Measurements from ENCODE around the gene DBN1. TPM values are rescaled to one million over a fixed set of nuclear protein-coding genes. Genes with fewer than 3 reads are reported as not detected.

Gene DBN1
- total and polyA plus RNA-seq, 9 of the 15 experiments (the other 6 are each of a cell fraction or from before 2014, with no cell fraction given) = 0.25 to 87.2 (median 27.9) TPM

DNA sequence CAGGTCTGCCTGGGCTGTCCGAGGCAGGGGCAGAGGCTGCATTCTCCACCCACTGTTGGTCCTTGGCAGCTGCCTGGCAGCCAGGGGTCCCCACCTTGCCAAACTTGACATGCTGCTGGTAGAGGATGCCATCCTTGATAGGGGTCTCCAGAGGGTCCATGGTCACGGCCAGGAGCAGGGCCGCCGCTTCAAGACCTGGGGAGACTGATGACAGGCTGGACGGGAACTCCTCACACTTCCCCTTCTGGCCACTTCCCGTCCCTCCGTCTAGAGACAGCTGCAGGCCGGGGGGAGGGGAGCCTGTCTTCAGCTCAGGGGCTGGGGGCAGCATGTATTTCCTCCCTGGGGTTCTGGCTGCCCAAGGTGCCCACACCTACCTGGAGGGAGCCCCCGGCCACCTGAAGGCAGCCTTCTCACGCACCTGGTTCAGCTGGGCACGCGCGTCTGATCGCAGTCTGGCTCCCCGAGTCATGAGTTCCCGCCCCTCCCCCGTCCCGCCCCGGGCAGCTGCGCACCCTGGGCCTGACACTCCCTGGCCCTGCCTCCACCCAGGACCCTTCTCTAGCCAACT, 36.0 kb upstream of the DBN1 start, which contains the start of gene DOK3 (continued):
- no peak for TF ChIP-seq JUN (IDR thresholded peaks at IDR 0.05; ENCODE audit: borderline replicate concordance, low read depth, low read length)
- no peak for TF ChIP-seq JUN (CRISPR knock-in tag; IDR thresholded peaks at IDR 0.05; ENCODE audit: borderline replicate concordance)
- TF ChIP-seq ZNF561 (CRISPR knock-in tag; conservative IDR thresholded peaks at IDR 0.05) = no peak
- TF ChIP-seq BHLHE40 (IDR thresholded peaks at IDR 0.05; ENCODE audit: low read length) = no peak; the same call in 1 of the 2 replicates
- no peak for TF ChIP-seq ZNF512 (tag; IDR thresholded peaks at IDR 0.05)
- TF ChIP-seq RNF2 (IDR thresholded peaks at IDR 0.05) = no peak
- peak; percentile 47; the same call in 1 of the 2 replicates for TF ChIP-seq PHF8 (IDR thresholded peaks at IDR 0.05; ENCODE audit: borderline replicate concordance, low read length)
- no peak for TF ChIP-seq HNRNPL (IDR thresholded peaks at IDR 0.05; ENCODE audit: low read depth, low read length)
- TF ChIP-seq CEBPG (CRISPR knock-in tag; IDR thresholded peaks at IDR 0.05) = no peak
- TF ChIP-seq CEBPG (tag; conservative IDR thresholded peaks at IDR 0.05 in 1 of 2, IDR thresholded peaks at IDR 0.05 in 1 of 2) = no peak
- TF ChIP-seq, protein P1, sequence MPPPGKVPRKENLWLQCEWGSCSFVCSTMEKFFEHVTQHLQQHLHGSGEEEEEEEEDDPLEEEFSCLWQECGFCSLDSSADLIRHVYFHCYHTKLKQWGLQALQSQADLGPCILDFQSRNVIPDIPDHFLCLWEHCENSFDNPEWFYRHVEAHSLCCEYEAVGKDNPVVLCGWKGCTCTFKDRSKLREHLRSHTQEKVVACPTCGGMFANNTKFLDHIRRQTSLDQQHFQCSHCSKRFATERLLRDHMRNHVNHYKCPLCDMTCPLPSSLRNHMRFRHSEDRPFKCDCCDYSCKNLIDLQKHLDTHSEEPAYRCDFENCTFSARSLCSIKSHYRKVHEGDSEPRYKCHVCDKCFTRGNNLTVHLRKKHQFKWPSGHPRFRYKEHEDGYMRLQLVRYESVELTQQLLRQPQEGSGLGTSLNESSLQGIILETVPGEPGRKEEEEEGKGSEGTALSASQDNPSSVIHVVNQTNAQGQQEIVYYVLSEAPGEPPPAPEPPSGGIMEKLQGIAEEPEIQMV (tag; conservative IDR thresholded peaks at IDR 0.05; ENCODE audit: low read depth) = no peak
- TF ChIP-seq, protein P2, sequence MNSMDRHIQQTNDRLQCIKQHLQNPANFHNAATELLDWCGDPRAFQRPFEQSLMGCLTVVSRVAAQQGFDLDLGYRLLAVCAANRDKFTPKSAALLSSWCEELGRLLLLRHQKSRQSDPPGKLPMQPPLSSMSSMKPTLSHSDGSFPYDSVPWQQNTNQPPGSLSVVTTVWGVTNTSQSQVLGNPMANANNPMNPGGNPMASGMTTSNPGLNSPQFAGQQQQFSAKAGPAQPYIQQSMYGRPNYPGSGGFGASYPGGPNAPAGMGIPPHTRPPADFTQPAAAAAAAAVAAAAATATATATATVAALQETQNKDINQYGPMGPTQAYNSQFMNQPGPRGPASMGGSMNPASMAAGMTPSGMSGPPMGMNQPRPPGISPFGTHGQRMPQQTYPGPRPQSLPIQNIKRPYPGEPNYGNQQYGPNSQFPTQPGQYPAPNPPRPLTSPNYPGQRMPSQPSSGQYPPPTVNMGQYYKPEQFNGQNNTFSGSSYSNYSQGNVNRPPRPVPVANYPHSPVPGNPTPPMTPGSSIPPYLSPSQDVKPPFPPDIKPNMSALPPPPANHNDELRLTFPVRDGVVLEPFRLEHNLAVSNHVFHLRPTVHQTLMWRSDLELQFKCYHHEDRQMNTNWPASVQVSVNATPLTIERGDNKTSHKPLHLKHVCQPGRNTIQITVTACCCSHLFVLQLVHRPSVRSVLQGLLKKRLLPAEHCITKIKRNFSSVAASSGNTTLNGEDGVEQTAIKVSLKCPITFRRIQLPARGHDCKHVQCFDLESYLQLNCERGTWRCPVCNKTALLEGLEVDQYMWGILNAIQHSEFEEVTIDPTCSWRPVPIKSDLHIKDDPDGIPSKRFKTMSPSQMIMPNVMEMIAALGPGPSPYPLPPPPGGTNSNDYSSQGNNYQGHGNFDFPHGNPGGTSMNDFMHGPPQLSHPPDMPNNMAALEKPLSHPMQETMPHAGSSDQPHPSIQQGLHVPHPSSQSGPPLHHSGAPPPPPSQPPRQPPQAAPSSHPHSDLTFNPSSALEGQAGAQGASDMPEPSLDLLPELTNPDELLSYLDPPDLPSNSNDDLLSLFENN (IDR thresholded peaks at IDR 0.05; ENCODE audit: low read depth in 2 of 2, low read length in 2 of 2) = 0 out of 4 replicates have a peak, but pooled peaks of 1 of the 2 experiments have one; percentile 4
- peak; percentile 65 for TF ChIP-seq ZBTB7A (IDR thresholded peaks at IDR 0.05; ENCODE audit: borderline replicate concordance, control insufficient read depth, low read depth, low read length)
- TF ChIP-seq HNRNPK (IDR thresholded peaks at IDR 0.05; ENCODE audit: low read depth, low read length, poor library complexity, severe bottlenecking) = no peak
- TF ChIP-seq PRMT5 (CRISPR knock-in tag; IDR thresholded peaks at IDR 0.05) = no peak
- TF ChIP-seq MXD1 (CRISPR knock-in tag; IDR thresholded peaks at IDR 0.05; ENCODE audit: borderline replicate concordance, poor library complexity, severe bottlenecking) = no peak
- TF ChIP-seq ZNF316 (IDR thresholded peaks at IDR 0.05) = no peak
- no peak; the same call in 1 of the 2 replicates for TF ChIP-seq ZNF263 (CRISPR knock-in tag; IDR thresholded peaks at IDR 0.05; ENCODE audit: borderline replicate concordance)

All from K562 (cell line).